Measurements from ENCODE around the gene SP3.

Gene SP3

DNA sequence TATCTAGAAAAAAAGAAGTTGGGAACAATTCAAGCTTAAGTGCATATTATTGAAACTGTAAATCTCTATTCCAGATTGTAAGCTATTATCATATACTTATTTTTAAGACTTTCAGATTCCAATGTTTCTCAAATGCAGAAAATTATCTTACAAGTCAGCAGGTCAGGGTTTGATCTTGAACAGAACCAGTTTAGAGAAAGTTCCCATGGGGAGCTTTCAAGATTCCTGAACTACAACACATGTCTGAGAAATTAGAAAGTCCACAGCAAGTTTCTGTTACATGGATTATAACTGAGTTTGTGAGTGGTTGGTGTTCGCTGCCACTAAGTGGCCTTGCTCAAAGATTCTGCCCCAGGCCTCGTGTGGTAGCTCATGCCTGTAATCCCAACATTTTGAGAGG, 31.6 kb upstream of the SP3 start:
- no peak for DNase-seq

DNA sequence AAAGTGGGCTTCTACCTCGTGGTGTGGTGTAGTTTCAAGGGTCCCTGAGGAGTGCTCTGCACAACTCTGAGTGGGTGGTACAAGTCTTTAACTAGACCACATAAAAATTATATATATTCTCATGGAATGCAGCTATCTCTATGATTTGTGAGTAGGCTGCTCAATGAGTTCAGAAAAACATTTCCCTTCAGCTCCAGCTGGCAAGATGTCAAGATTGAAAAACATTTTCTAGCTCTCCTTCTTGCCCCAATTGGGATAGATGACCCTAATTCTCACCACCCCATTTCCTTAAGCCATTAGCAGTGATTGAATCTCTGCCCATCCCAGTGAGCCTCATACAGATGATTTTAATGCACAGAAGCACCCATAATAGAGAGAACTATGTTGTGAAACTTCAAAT, 28.3 kb upstream of the SP3 start:
- no peak for DNase-seq

DNA sequence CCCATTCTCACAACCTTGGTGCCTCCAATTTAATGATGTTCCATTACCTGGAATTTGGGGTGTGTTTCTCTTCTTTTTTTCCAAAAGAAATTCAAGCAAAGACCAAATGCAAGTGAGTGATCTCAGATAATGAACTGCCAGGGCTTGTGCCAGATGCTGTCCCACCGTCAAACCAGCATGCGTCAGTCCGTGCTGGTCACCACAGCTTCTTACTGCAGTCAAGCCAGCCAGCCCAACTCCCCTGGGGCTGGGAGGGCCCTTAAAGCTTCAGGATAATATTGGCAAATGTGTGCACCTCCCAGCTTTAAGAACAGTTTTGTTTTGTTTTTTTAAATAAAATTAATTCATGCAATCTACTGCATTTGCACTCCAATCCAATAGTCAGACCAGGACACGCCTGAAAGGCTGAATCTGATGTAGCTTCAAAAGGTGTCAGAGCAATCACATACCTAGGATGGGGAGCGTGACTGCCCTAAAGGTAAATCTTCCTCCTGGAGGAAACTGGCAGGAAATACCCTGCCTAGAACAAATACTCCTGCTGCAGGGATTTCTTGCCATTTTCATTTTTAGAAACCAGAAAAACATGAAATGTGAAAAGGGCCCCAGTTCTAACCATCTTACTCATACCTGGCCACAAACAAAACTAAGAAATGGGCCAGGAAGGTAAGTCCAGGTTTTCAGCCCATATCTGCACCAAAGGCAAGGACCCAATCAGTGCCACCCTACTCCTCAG, 26.8 kb upstream of the SP3 start:
- DNase-seq = no peak

DNA sequence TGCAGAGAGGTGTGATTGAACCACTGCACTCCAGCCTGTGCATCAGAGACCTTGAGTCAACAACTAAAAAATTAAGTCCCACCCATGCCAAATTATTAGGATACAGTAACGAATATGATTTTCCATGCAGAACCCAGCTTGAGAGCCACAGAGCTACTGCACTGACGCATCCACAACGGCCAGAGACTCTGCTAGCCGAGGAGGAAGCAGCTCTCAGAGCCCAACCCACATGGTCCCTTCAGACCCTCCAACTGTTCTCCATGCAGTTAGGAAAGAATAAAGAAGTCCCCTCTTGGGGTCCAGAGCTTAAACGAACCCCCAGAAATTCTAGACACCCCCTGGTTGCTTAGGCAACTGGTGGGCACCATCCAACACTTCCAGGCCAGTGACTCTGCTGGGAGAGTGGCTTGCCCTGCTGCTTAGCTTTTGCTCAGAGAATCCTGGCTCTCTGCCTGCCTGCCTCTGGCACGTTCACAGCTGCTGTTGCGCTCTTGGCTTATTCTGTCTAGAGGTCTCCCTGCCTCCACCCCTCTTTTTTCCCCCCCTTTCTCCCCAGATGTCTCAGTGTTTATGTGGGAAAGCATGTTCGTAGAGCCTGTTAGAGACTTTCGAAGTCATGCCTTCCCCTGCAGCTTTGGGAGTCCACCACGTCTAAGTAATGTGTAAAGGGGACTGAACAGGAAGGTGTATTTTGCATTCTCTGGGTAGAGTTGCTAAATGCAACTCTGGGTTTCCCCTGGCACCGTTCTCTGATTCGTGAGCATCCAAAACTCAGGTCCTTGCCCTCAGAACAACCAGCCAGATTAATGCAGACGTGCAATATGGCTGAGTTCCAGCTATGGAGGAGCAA, 26.0 kb upstream of the SP3 start:
- DNase-seq = no peak

- DNase-seq = no peak
These were observed 25.1 kb upstream of the SP3 start for GRCh38 chr2:173990245-173990644.

DNA sequence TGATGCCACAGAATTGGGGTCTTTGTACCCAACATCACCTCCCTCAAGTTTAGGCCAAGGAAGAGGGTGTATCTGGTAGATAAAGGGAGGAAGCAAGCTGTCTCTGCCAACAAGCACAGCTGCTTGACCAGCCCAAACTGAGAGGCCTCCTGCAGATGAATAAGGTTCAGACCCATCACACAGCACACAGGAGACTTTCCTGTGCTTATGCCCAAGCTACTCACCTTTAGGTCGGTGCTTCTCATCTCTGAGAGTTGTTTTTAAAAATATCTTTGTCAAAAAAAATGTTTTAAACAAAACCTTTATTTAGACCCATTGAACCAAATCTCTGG, 24.7 kb upstream of the SP3 start:
- no peak for DNase-seq

DNA sequence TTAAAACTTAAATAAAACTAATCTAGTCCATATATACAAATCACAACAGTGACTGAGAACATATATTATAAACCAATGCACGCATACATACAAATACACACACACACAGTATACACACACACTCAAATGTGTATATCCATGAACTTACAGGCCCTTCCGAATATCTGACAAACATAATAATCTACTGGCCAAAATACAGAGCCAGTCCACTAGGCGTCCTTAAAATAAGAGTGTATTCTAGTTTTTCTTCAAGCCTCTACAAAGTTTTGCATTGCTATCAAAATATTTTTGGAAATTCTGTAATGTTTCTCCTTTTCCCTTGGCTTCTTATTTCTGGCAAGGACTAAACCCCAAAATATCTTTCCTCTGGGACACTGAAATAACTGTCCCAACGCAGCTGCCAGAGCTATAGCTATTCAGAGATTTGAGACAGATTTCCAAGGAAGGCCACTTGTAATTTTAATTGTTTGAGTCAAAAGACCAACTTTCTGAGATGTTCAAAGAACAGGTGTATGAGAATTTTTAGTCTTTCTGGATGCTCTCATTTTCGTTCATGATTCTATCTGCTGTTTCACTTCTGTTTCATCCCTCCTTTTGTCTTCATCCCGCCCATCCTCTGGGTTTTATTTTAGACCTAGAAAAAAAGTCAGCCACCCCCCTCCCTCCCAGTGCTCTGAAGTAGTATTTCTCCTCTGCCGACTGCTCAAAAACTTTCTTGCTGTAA, 24.1 kb upstream of the SP3 start:
- DNase-seq = no peak

DNA sequence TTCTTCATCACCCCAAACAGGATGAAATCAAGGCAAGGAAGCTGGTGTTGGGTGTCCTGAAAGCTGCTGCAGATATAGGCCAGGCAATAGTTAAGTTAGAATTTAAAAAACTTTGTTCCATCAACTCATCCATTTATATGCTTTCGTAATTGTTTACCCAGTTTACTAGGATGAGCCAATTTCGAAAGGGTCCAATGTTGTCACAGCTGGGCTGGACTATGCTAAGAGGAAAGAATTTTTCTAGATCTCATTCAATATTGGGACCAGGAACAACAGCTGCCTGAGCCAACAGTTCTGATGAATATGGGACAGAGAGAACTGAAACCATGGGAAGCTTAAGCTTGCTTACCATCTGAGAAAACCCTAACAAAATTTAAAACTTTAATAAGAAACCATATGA, 21.6 kb upstream of the SP3 start:
- DNase-seq = no peak

GRCh38 chr2:173985605-173985992, 20.4 kb upstream of the SP3 start:
- no peak for DNase-seq

- no peak for DNase-seq
These were observed 19.9 kb upstream of the SP3 start for GRCh38 chr2:173984866-173985604.

DNA sequence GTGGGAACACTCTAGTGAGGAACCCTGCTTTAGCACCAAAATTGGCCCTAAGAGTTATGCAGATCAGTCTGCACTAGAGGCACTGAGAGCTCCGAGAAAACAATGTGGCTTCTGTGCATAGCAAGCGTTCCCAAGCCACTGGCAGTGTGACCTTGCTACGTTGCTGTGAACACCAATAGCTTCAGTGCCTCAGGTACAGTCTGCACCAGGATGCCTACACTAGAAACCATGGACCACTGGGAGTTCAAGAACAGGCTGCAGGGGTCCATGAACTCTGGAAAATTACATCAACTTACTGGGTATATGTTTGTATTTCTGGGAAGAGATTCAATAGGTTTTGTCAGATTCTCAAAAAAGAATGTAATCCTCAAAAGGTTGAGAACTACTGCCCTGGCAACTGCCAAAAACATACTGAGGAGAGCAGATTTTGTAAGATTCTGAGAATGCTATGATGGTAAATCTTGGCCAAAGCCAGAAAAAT, 18.3 kb upstream of the SP3 start:
- no peak for DNase-seq

- DNase-seq = no peak
These were observed 17.7 kb upstream of the SP3 start for GRCh38 chr2:173982918-173983317.

GRCh38 chr2:173982182-173982714, 17.1 kb upstream of the SP3 start:
- DNase-seq = no peak

- DNase-seq = no peak
These were observed 16.3 kb upstream of the SP3 start for GRCh38 chr2:173981520-173981919.

- DNase-seq = no peak
These were observed 14.7 kb upstream of the SP3 start for GRCh38 chr2:173979751-173980351.

DNA sequence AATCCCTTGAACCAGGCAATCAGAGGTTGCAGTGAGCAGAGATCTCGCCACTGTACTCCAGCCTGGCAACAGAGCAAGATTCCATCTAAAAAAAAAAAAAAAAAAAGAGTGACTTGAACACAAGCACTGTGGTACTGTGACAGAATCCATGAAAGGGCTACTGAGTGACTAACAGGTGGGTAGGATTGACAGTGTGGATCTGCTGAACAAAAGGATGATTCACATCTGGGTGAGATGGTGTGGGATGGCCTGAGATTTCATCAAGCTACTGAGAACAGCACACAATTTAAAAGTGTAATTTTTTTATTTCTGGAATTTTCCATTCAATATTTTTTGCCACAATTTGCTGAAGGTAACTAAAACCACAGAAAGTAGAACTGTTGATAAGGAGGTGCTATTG, 13.3 kb upstream of the SP3 start:
- peak; percentile 60 for DNase-seq

GRCh38 chr2:173972636-173973035, 7.5 kb upstream of the SP3 start:
- no peak for DNase-seq

DNA sequence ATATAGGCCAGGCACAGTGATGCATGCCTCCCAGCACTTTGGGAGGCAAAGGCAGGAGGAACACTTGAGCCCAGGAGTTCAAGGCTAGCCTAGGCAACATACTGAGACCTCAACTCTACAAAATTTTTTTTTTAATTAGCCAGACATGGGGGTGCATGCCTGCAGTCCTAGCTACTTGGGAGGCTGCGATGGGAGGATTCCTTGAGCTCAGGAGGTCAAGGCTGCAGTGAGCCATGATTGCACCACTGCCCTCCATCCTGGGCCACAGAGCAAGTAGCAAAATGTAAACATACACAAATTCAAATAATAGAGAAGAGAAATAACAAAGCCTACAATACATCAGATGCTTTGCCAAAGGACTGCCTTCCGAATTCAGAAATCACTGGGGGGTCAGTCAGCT, 7.0 kb upstream of the SP3 start:
- DNase-seq = no peak

GRCh38 chr2:173970516-173970924, 5.3 kb upstream of the SP3 start:
- no peak for DNase-seq

- no peak for DNase-seq
These were observed 4.7 kb upstream of the SP3 start for GRCh38 chr2:173969886-173970285.

DNA sequence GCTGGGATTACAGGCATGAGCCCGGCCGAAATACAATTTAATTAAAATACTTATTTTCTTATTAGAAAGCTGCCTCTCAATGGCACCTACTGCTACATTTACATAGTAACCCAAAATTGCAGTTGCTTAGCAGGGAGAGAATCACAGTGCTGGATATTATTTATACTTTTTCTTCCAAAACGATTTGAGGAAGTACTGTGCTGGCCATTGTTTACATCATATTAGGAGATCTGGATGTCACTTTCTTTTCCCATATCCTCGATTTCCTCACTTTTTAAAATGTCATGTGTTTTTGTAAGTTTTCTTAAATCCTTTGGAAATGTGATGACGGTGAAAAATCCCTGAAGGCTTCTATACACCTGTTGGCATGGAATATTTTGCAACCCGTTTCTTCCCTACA, 3.4 kb upstream of the SP3 start:
- DNase-seq = no peak

All from activated CD4-positive, alpha-beta T cell treated with anti-CD3 and anti-CD28 coated beads for 48 hours (primary cell).